H9 (cell line): Measurements from ENCODE around the gene SPATS2. TPM values are rescaled to one million over a fixed set of nuclear protein-coding genes. Genes with fewer than 3 reads are reported as not detected.

ENCODE experiments used
- DNase-seq: peaks from one replicate; pipeline ENCODE4 v3.0.0-alpha.2; 2017
- H2AFZ ChIP-seq: one replicate; pipeline ENCODE4 v1.6.1; 2013; ENCODE audit warnings: mild to moderate bottlenecking, low read length, control low read depth, moderate library complexity
- H2AK5ac ChIP-seq: 2 replicates; pipeline ENCODE4 v1.6.1; 2013; ENCODE audit warnings: low read length, control low read depth, mixed read lengths; ENCODE audit not compliant: insufficient read length
- H2BK120ac ChIP-seq: one replicate; pipeline ENCODE4 v1.6.1; 2013; ENCODE audit warnings: low read depth, mild to moderate bottlenecking, low read length, control low read depth, inconsistent platforms; ENCODE audit not compliant: poor library complexity, severe bottlenecking
- H2BK12ac ChIP-seq: 2 replicates; pipeline ENCODE4 v1.6.1; 2013; ENCODE audit warnings: low read length, control low read depth, mixed read lengths, low read depth; ENCODE audit not compliant: insufficient read length
- H2BK15ac ChIP-seq: 2 replicates; pipeline ENCODE4 v1.6.1; 2013; ENCODE audit warnings: low read depth, low read length, control low read depth
- H2BK20ac ChIP-seq: one replicate; pipeline ENCODE4 v1.6.1; 2013; ENCODE audit warnings: low read depth, mild to moderate bottlenecking, low read length, control low read depth, inconsistent platforms; ENCODE audit not compliant: poor library complexity, severe bottlenecking
- H2BK5ac ChIP-seq: 2 replicates; pipeline ENCODE4 v1.6.1; 2013; ENCODE audit warnings: low read length, control low read depth, mixed read lengths; ENCODE audit not compliant: insufficient read length
- H3K14ac ChIP-seq: 2 replicates; pipeline ENCODE4 v1.6.1; 2013; ENCODE audit warnings: low read length, control low read depth; ENCODE audit not compliant: insufficient read depth
- H3K18ac ChIP-seq: 2 replicates; pipeline ENCODE4 v1.6.1; 2013; ENCODE audit warnings: low read depth, mild to moderate bottlenecking, mixed read lengths, low read length, control low read depth; ENCODE audit not compliant: insufficient read length
- H3K23ac ChIP-seq: 2 replicates; pipeline ENCODE4 v1.6.1; 2013; ENCODE audit warnings: low read length, control low read depth, mixed read lengths, low read depth; ENCODE audit not compliant: insufficient read length
- H3K23me2 ChIP-seq: 2 replicates; pipeline ENCODE4 v1.6.1; 2013; ENCODE audit warnings: low read depth, mild to moderate bottlenecking, mixed read lengths, low read length, control low read depth; ENCODE audit not compliant: insufficient read length, poor library complexity, severe bottlenecking
- H3K27ac ChIP-seq: 2 replicates; pipeline ENCODE4 v1.5.1; 2013; ENCODE audit warnings: low read length, control low read depth, mixed read lengths, low read depth; ENCODE audit not compliant: insufficient read length
- H3K27me3 ChIP-seq: 2 replicates; pipeline ENCODE4 v1.6.1; 2013; ENCODE audit warnings: low read length, control low read depth, inconsistent platforms; ENCODE audit not compliant: insufficient read depth
- H3K4ac ChIP-seq: 2 replicates; pipeline ENCODE4 v1.6.1; 2013; ENCODE audit warnings: low read depth, mild to moderate bottlenecking, control low read depth, inconsistent platforms, low read length, moderate library complexity
- H3K4me1 ChIP-seq: 2 replicates; pipeline ENCODE4 v1.6.1; 2013; ENCODE audit warnings: low read length, control low read depth, inconsistent platforms; ENCODE audit not compliant: insufficient read depth
- H3K4me2 ChIP-seq: 2 replicates; pipeline ENCODE4 v1.6.1; 2013; ENCODE audit warnings: low read length, control low read depth, mixed read lengths; ENCODE audit not compliant: insufficient read length, insufficient read depth
- H3K56ac ChIP-seq: 2 replicates; pipeline ENCODE4 v1.6.1; 2013; ENCODE audit warnings: low read depth, mild to moderate bottlenecking, mixed read lengths, low read length, control low read depth; ENCODE audit not compliant: insufficient read length
- H3K79me1 ChIP-seq: 2 replicates; pipeline ENCODE4 v1.6.1; 2013; ENCODE audit warnings: low read depth, mild to moderate bottlenecking, moderate library complexity, low read length, control low read depth, inconsistent platforms; ENCODE audit not compliant: insufficient read depth, poor library complexity, severe bottlenecking
- H3K79me2 ChIP-seq: 2 replicates; pipeline ENCODE4 v1.6.1; 2013; ENCODE audit warnings: low read length, control low read depth, inconsistent platforms; ENCODE audit not compliant: insufficient read depth
- H3K9ac ChIP-seq: 2 replicates; pipeline ENCODE4 v1.6.1; 2013; ENCODE audit warnings: low read length, control low read depth, mixed read lengths; ENCODE audit not compliant: insufficient read length; ENCODE audit errors: extremely low read depth
- H3K9me3 ChIP-seq: one replicate; pipeline ENCODE4 v1.6.1; 2013; ENCODE audit warnings: low read depth, low read length, inconsistent platforms; ENCODE audit not compliant: control insufficient read depth
- H3T11ph ChIP-seq: one replicate; pipeline ENCODE4 v1.6.1; 2013; ENCODE audit warnings: mild to moderate bottlenecking, low read length, control low read depth, inconsistent platforms
- H4K20me1 ChIP-seq: one replicate; pipeline ENCODE4 v1.6.1; 2013; ENCODE audit not compliant: control insufficient read depth, insufficient read length, insufficient read depth
- H4K5ac ChIP-seq: 2 replicates; pipeline ENCODE4 v1.6.1; 2013; ENCODE audit warnings: low read depth, mild to moderate bottlenecking, mixed read lengths, low read length, control low read depth; ENCODE audit not compliant: insufficient read length
- H4K8ac ChIP-seq: replicated peaks from 2 replicates; pipeline ENCODE4 v1.6.1; 2013; ENCODE audit warnings: low read length, control low read depth, mixed read lengths, low read depth; ENCODE audit not compliant: insufficient read length
- H4K91ac ChIP-seq: 2 replicates; pipeline ENCODE4 v1.6.1; 2013; ENCODE audit warnings: low read depth, mild to moderate bottlenecking, moderate library complexity, mixed read lengths, low read length, control low read depth; ENCODE audit not compliant: insufficient read length
- H3K27ac Mint-ChIP-seq, 3 experiments: 2 replicates in 2 of 3; 3 replicates in 1 of 3; pipeline ENCODE4 v1.8.0; 2020 to 2021; ENCODE audit warnings: mixed read lengths in 3 of 3, mild to moderate bottlenecking in 1 of 3, moderate library complexity in 1 of 3
- H3K27me3 Mint-ChIP-seq: 2 replicates; pipeline ENCODE4 v1.8.0; 2021; ENCODE audit warnings: low read depth, mild to moderate bottlenecking, moderate library complexity, mixed read lengths
- H3K36me3 Mint-ChIP-seq, 3 experiments: 2 replicates in 2 of 3; 3 replicates in 1 of 3; pipeline ENCODE4 v1.8.0; 2020 to 2021; ENCODE audit warnings: low read depth in 3 of 3, mixed read lengths in 3 of 3; ENCODE audit not compliant: insufficient read depth in 1 of 3
- H3K4me1 Mint-ChIP-seq, 2 experiments: 2 replicates each; pipeline ENCODE4 v1.8.0; 2020; ENCODE audit warnings: mixed read lengths in 2 of 2
- H3K4me3 Mint-ChIP-seq, 2 experiments: 2 replicates in 1 of 2; 3 replicates in 1 of 2; pipeline ENCODE4 v1.8.0; 2020 to 2021; ENCODE audit warnings: mild to moderate bottlenecking in 2 of 2, mixed read lengths in 2 of 2, moderate library complexity in 1 of 2
- H3K9me3 Mint-ChIP-seq, 2 experiments: 2 replicates in 1 of 2; 3 replicates in 1 of 2; pipeline ENCODE4 v1.8.0; 2020; ENCODE audit warnings: mild to moderate bottlenecking in 2 of 2, mixed read lengths in 2 of 2, moderate library complexity in 1 of 2
- WGBS: extraction: QIAGEN DNeasy Blood & Tissue Kit; methylation state at CpG from one replicate; pipeline ENCODE4 v1.1.7; 2013; ENCODE audit warnings: missing lambda C conversion rate, low lambda C conversion rate, mixed read lengths; ENCODE audit not compliant: insufficient read length; ENCODE audit errors: extremely low coverage; 5-methylcytosine and 5-hydroxymethylcytosine counted together
- total RNA-seq: library from RNA; stranded (reverse); gene quantifications from 2 replicates; pipeline ENCODE4 v1.2.1, GENCODE V29; 2021
- TF ChIP-seq, protein P1 (sequence below): fragments of 200-600 bp; sonication (generic); conservative IDR thresholded peaks from 3 replicates; pipeline ENCODE4 v1.8.0; 2021; ENCODE audit warnings: antibody characterized with exemption, mild to moderate bottlenecking

Gene SPATS2
- total RNA-seq, 1 experiment from 2014 or later, result 17.1 TPM

DNA sequence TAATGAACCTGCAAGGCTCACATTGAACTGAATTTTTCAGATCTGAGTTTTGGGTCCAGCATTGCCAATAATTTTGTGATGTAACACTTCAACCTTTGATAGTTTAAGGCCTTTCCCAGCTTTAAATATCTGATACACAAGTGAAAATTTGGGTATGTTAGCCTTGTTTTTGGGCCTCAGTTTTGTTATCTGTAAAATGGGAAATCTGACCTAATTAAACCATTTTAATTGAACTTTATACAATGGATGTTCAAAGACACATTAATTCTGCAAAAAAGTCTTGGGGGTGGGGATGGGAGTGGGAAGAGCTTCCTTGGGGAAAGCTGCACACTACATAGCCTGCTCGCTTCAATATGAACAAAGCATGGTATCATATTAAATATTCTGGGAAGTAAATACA lies 5.2 kb upstream of the SPATS2 start:
- Mint-ChIP-seq H3K27me3 (peaks cover 21% of the 10 kb centered on the region), H3K4me1 (peaks cover 2% of the 10 kb centered on the region in 2 experiments), H3K36me3 (no peaks in the 10 kb centered on the region), H3K4me3 (no peak overlapping the region), H3K27ac (no peak overlapping the region), H3K9me3 (no peaks in the 10 kb centered on the region; a peak in 1 of 5 replicates)
- Histone ChIP-seq H2BK15ac (no peak overlapping the region), H3K79me1 (no peaks in the 10 kb centered on the region), H2AK5ac (no peak overlapping the region), H3K9ac (no peak overlapping the region), H4K20me1 (no peaks in the 10 kb centered on the region), H2BK120ac (no peak overlapping the region), H3K23me2 (no peaks in the 10 kb centered on the region), H3K4me2 (no peak overlapping the region), H4K91ac (no peak overlapping the region), H2BK12ac (no peak overlapping the region), H3K4ac (no peak overlapping the region), H3K9me3 (no peaks in the 10 kb centered on the region), H4K5ac (no peak overlapping the region), H3K23ac (no peak overlapping the region), H3K4me1 (no peaks in the 10 kb centered on the region), H3K56ac (no peak overlapping the region), H2BK5ac (no peak overlapping the region), H3K27me3 (0 out of 2 replicates have a peak, but pooled peaks cover 2% of the 10 kb centered on the region), H2BK20ac (no peak overlapping the region), H3T11ph (no peak overlapping the region), H3K18ac (no peak overlapping the region), H3K27ac (no peak overlapping the region), H3K14ac (no peak overlapping the region), H2AFZ (no peak overlapping the region), H4K8ac (no peak overlapping the region), H3K79me2 (no peaks in the 10 kb centered on the region)
- no peak for DNase-seq
- WGBS, result no CpG with 5 or more reads among the region's 1 CpG
- TF ChIP-seq, protein P1, sequence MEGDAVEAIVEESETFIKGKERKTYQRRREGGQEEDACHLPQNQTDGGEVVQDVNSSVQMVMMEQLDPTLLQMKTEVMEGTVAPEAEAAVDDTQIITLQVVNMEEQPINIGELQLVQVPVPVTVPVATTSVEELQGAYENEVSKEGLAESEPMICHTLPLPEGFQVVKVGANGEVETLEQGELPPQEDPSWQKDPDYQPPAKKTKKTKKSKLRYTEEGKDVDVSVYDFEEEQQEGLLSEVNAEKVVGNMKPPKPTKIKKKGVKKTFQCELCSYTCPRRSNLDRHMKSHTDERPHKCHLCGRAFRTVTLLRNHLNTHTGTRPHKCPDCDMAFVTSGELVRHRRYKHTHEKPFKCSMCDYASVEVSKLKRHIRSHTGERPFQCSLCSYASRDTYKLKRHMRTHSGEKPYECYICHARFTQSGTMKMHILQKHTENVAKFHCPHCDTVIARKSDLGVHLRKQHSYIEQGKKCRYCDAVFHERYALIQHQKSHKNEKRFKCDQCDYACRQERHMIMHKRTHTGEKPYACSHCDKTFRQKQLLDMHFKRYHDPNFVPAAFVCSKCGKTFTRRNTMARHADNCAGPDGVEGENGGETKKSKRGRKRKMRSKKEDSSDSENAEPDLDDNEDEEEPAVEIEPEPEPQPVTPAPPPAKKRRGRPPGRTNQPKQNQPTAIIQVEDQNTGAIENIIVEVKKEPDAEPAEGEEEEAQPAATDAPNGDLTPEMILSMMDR, result no peak
